Measurements from ENCODE around the gene PLTP.

The PLTP gene

DNA sequence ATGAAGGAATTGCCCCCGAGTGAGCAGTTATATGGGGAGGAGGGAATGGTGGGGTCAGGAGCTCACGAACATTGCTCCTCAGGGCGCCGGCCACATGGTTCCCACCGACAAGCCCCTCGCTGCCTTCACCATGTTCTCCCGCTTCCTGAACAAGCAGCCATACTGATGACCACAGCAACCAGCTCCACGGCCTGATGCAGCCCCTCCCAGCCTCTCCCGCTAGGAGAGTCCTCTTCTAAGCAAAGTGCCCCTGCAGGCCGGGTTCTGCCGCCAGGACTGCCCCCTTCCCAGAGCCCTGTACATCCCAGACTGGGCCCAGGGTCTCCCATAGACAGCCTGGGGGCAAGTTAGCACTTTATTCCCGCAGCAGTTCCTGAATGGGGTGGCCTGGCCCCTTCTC, 13.7 kb downstream of the PLTP start:
- no peak for DNase-seq (ENCODE audit: low read depth in 2 of 2)

DNA sequence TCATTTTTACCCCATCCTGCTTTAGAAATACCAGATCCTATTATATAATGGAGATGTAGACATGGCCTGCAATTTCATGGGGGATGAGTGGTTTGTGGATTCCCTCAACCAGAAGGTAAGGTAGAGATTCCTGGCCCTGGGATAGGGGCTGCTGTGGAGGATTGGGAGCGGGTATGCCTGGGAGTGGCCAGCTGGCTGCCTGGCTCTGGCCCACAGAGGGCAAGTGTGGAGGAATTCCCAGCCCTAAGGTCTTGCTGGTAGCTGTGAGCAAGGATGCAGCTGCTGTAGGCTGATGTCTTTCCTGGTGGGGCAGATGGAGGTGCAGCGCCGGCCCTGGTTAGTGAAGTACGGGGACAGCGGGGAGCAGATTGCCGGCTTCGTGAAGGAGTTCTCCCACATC, 14.3 kb downstream of the PLTP start:
- no peak for DNase-seq (ENCODE audit: low read depth in 2 of 2)

DNA sequence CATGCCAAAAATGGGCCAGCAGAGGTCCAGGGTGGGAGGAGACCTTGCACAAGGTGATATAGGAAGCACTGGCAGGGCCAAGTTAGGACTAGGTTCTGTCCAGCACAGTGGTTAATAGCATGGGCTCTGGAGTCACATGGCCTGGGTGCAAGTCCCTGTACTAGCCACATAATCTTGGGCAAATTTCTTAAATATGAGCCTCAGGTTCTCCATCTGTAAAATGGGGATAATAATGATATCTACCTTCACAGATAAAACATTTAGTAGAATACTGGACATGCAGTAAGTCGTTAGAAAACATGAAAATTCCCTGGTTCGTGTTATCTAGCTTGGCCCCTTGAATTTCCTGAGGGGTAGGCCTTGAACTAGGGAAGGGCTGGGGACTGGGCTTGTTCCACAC, 14.7 kb downstream of the PLTP start:
- DNase-seq (ENCODE audit: low read depth in 2 of 2), result no peak

DNA sequence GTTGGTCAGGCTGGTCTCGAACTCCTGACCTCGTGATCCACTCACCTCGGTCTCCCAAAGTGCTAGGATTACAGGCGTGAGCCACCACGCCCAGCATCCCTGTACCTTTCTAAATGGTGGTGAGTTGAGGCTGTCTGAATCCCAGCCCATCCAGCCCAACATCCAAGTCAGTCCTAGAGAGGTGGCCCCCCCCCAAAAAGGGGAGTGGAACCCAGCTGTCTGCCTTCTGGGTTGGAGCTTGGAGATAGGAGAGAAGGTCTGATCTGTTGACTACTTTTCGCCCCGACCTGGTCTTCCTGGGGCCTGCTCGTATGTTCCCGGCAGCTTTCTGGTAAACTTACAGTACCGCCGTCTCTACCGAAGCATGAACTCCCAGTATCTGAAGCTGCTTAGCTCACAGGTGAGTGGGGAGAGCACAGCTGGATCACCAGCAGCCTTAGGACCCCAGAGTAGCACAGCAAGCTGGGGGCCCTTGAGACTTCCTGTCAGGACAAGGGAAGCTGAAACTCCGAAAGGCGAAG, 15.3 kb downstream of the PLTP start:
- DNase-seq (ENCODE audit: low read depth in 2 of 2), result no peak

DNA sequence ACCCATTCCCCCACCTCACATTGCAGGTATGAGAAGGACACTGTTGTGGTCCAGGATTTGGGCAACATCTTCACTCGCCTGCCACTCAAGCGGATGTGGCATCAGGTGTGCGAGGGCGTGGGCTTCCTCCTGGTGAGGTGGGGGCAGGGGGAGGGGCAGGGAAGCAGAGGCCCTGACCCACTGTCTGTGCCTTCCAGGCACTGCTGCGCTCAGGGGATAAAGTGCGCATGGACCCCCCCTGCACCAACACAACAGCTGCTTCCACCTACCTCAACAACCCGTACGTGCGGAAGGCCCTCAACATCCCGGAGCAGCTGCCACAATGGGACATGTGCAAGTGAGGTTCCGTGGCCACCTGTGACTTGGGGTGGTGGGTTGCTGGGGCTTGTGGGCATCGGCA, 17.2 kb downstream of the PLTP start:
- no peak for DNase-seq (ENCODE audit: low read depth in 2 of 2)

DNA sequence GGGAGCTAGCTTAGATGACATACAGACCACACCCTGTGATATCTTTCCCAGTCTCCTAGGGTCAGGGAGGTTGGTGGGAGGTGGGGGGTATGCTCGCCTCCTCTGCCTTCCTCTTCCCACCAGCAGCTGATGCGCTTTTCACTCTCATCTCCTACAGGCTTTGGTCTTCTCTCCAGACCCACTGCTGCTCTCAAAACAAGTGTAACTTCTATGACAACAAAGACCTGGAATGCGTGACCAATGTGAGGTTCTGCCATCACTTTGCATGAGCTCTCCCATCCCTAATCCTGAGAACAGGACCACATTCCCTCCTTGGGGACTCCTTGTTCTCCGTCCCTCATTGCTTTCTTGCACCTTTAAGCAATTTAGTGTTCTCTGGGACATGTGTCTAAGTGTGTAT, 18.1 kb downstream of the PLTP start:
- no peak for DNase-seq (ENCODE audit: low read depth in 2 of 2)

DNA sequence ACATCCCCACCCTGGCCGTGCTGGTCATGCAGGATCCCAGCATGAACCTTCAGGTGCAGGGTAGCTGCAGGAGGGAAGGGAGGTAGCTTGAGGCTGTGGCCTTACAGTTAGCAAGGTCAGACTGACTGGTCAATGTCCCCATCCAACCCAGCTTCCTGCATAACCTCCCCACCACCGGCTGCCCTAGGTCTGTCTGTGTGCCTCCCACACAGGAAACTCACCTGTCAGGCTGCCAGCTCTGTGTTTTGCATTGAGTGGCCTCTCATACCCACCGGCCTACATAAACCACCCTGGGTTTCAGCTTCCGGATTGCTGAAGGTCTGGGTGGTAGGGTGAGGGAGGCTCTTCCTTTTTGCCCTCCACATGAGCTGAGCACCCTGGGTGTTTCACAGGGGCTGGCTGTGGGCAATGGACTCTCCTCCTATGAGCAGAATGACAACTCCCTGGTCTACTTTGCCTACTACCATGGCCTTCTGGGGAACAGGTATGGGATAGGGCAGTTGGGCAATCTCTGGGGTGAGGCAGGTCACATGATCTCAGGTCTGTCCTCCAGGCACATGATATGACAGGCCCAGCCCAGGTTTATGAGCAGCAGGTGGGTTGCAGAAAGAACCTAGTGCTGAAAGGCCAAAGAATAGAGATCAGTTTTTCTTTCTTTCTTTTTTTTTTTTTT, 19.0 kb downstream of the PLTP start:
- no peak for DNase-seq (ENCODE audit: low read depth in 2 of 2)

DNA sequence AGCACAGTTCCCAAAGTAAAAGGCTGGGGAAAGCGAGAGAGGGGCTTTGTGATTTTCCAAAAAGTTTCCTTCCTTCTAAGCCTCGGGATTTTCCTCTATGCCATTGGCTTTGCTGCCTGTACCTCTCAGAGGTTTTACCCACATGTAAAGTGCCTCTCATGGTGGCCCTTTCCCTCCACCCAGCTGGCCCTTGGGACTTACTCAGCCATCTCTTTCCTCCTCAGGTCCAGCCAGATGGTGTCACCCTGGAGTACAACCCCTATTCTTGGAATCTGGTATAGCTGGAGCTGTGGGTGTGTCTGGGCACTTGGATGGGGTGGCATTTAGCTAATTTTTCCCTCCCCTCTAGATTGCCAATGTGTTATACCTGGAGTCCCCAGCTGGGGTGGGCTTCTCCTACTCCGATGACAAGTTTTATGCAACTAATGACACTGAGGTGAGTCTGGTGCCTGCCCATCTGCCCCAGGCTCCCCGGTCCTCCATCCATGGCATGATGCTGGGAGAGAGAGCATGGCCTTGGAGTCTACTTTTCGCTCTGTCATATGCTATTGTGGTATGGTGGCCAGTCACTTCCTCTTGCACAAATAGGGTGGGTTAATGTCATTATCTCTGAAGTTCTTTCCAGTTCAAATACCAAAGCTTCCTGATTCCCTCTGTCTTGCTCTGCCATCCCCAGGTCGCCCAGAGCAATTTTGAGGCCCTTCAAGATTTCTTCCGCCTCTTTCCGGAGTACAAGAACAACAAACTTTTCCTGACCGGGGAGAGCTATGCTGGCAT, 19.7 kb downstream of the PLTP start:
- DNase-seq (ENCODE audit: low read depth in 2 of 2), result no peak

DNA sequence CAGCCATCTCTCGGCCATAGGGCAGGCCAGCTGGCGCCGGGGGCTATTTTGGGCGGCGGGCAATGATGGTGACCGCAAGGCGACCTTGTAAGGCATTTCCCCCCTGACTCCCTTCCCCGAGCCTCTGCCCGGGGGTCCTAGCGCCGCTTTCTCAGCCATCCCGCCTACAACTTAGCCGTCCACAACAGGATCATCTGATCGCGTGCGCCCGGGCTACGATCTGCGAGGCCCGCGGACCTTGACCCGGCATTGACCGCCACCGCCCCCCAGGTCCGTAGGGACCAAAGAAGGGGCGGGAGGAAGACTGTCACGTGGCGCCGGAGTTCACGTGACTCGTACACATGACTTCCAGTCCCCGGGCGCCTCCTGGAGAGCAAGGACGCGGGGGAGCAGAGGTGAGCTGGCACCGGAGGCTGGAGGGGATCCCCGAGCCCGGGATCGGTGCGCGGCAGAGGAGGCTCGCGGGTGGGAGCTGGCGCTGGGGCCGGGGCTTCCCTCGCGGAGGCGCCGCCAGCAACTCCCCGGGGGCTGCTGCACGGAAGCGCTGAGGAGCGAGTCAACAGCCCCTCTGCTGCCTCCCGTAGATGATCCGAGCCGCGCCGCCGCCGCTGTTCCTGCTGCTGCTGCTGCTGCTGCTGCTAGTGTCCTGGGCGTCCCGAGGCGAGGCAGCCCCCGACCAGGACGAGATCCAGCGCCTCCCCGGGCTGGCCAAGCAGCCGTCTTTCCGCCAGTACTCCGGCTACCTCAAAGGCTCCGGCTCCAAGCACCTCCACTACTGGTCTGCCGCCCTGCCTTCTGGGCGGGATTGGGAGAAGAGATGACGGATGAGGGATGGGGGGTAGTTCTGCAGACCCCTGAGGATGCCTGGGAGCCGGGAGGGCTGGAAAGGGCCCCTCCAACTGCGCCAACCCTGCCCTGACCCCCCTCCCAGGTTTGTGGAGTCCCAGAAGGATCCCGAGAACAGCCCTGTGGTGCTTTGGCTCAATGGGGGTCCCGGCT, 20.7 kb downstream of the PLTP start, which contains the start of the genes CTSA and NEURL2:
Gene CTSA, plus strand, starts transcription at position 351 of the 999 bp plus-strand sequence. Its CDS starts 234 bp downstream, at position 585.
Gene NEURL2, minus strand, starts transcription at position 224 of the 999 bp plus-strand sequence. Its CDS starts 217 bp downstream, at position 7.
- peak; percentile 77 to 83 for DNase-seq (ENCODE audit: low read depth in 2 of 2)

DNA sequence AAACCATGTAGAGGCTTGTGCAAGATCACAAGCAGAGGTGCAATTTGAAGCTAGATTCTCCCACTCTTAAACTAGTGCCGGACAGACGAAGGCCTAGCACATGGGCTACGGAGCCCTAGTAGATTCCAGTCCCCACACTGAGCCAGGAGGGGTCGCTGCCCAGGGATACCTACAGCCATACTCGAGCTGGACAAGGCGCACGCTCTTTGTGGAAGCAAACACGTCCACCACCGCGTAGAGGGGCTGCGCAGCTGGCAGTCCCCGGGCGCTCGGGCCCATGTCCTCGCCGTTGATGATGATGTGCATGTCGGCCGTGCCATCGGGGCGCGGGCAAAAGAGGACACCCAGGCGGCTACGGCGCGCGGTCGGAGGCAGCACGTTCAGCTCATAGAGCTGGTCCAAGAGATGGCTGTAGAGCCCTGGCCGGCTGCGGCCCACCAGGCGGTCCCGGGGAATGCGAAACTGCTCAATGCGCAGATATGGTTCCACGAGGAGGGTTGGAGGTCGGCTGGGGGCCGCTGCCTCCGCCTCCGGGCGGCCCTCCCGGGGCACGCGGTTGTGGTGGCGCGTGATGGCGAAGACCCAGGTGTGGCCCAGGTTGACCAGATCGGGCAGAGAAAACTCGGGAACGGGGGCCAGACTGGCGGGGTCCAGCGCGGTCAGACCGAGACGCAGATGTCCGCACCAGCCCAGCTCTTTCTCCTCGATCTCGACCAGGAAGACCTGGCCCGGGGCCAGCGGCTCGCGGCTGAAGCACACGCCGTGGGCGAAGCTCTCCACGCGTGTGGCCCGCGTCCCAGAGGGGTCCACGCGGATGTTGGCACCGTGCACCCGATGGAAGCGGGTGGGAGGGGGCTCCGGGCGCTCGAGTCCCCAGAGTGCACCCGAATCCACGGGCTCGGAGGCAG, 21.6 kb downstream of the PLTP start:
- peak in 1 of 2 donors; percentile 41 for DNase-seq (ENCODE audit: low read depth in 2 of 2)

DNA sequence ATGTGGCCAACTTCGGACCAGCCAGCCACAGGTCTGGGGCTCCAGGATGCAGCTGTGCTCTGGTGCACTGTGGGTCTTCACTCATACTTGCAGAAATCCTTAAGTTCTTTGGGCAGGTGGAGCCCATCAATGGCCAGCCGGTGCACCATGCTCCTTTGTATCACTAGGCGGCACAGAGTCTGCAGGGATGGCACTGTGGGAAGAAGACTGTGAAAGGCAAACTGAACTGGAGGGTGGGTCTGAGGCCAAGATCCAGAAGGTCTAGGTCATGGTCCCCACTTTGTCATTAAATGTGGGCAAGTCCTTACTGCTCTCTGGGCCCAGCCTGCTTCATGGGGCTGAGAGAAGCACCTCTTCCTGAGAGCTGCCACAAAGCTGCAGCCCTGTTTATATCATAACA, 23.3 kb downstream of the PLTP start:
- no peak for DNase-seq (ENCODE audit: low read depth in 2 of 2)

DNA sequence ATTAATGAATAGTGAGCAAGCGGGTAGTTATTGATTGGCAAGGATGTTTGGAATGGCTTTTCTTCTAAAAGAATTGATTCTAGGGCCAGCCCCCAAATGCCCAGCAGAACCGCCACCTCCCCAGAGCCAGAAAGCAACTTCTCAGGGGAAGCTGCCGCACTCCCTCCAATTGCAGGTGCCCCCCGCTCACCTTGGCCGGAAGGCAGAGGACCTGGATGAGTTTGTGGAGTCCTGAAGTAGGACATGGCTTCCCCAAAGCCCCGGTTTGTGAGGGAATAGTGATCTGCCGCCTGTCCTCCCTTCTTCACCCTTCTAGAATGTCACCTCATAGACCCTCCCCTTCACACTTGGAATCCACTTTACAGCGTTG, 24.6 kb downstream of the PLTP start, which contains the start of gene SPATA25:
Gene SPATA25, minus strand, starts transcription at position 277 of the 370 bp plus-strand sequence. Its CDS starts 32 bp downstream, at position 245.
- no peak for DNase-seq (ENCODE audit: low read depth in 2 of 2)

DNA sequence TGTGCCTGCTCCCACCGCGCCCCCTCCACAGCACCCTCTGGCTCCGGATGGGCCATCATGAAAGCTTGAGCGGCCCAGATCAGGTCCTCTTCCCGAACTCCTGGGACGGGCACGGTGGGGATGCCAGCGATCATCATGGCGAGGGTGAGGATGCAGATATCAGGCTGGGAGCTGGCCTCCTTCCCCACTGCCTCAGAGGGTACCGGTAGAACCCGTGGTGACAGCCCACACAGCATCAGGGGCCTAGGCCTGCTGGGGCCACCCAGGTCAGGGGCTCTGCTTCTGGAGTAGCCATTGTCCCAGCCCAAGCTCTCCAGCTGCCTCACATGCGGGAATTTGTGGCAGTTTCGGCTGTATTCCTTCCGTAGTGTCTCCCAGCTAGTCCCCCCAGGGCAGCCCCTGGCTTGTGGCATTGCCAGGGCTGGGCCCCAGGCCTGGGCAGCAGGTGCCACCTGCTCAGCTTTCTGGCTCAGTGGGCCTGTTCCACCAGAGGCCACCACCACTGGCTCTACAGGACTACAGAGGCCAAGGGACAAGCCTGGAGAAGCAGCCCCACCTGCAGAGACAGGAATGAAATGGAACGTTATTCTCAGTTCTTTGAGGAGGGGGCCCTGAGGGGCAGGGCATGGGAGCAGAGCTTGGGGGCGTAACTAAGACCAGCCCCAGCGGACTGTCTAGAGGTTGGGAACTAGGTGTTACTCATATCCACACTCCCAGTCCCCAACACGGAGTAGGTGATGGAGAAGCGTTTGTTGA, 25.2 kb downstream of the PLTP start:
- no peak for DNase-seq (ENCODE audit: low read depth in 2 of 2)

DNA sequence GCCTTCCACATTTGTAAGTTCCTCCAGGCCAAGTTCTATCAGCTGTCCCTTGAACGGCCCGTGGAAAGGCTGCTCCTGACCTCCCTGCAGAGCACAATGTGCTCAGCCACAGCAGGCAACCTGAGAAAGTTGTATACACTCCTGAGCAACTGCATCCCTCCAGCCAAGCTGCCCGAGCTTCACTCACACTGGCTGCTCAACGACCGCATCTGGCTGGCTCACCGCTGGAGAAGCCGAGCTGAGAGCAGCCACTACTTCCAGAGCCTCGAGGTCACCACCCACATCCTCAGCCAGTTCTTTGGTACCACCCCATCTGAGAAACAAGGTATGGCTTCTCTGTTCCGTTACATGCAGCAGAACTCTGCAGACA, 28.9 kb downstream of the PLTP start:
- no peak for DNase-seq (ENCODE audit: low read depth in 2 of 2)

DNA sequence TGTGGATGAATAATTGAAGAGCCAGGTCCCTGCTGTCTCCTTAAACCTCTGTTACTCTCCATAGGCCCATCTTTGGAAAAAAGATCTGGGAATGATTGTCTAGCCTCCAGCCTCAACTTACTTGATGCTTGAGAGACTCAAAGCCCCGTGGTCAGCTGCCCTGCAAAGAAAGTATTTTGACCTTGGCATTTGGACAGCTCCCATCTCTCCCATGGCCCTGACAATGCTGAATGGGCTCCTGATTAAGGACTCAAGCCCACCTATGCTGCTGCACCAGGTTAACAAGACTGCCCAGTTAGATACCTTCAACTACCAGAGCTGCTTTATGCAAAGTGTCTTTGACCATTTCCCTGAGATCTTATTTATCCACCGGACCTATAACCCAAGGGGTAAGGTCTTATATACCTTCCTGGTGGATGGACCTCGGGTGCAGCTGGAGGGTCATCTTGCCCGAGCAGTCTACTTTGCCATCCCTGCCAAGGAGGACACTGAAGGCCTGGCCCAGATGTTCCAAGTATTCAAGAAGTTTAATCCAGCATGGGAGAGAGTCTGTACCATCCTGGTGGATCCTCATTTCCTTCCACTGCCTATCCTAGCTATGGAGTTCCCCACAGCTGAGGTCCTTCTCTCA, 29.4 kb downstream of the PLTP start:
- no peak for DNase-seq (ENCODE audit: low read depth in 2 of 2)

DNA sequence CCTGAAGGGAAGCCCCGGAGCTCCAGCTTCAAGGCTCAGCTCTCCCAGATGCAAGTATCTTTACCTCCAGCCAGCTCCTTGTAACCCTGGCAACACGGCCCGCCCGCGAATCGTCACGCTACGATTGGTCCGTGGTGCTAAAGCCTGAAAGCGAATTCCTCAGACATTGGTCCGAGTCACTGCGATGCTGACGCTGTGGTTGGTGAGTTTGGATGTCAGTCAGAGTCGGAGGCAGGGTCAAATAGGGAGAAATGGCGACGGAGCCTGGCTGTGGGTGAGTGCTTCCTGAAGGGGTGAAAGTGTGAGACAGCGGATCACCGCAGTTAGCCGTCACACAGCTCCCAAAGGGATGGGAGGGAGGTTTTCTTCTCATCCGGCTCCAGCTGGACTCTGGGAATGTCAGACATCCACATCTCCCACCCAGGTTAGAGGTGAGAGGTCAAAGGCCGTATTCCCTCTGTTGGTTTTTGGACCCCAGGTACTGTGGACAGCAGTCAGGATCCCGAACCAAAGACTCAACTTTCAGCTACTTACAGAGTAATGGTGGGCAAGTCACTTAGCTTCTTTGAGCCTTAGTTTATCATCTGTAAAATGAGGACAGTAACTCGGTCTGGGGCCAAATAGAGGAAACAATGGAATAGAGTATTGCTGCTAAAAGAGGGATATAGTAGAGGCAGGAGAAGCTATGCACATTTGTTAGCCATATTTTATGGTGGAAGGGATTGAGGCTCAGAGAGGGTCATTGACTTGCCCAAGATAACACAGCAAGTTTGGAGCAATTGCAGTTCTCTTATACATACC, 30.8 kb downstream of the PLTP start, which contains the start of gene ZSWIM1:
Gene ZSWIM1, plus strand, starts transcription at position 240 of the 801 bp plus-strand sequence. CDS start 1,366 bp downstream, outside the sequence.
- DNase-seq (ENCODE audit: low read depth in 2 of 2), result peak; percentile 96 to 98

DNA sequence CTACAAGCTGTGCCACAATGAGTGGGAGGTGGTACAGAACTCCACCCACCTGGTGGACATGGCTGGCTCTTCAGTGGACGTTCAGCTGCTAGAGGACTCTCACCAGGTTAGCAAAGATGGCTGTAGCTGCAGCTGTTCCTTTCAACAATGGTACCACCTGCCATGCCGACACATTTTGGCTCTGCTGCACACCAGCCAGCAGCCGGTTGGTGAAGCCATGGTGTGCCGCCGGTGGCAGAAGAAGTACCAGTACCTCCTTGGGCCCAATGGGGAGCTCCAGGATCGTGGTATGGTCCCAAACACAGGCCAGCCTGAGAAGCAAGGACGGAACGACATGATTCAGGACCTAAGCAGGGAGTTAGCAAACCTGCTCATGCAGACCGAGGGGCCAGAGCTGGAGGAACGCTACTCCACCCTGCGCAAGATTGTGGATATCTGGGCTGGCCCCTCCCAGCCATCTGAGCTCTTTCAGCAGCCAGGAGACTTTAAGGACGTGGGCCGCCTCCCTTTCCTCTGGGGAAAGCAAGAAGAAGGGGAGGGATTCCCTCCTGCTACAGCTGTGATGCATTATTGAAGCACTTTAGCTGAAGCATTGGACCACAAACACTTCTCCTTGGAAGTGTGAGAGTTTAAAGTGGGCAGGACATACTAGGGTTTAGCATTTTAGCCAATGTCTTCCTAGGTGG, 33.7 kb downstream of the PLTP start:
- DNase-seq (ENCODE audit: low read depth in 2 of 2), result no peak

DNA sequence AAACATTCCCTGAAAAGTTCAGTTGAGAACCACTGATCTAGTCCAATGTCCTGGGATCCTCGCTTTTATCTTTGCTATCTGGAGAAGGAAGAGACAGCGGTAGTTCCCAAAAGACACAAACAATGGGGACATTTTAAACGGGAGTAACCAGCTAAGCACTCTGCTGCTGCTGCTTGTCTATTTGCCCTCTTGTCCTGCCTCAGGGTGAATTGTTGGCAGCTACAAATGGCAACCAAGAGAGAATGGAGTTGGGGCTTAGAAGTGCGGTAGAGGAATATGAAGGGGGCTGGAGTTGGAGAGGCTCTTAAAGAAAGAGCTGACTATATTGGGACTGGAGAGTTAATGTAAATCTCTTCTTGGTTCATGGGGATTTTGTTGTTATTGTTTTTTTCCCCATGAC, 37.4 kb downstream of the PLTP start:
- DNase-seq (ENCODE audit: low read depth in 2 of 2), result no peak
